NCI-H345 (cell line): ENCODE results near the gene COG5.

Experiments used
- DNase-seq: peaks from one replicate; lab custom pipeline; 2025; lab: John Stamatoyannopoulos, UW

Gene COG5

GRCh38 chr7:107181172-107181571 is 382.5 kb downstream of the COG5 start:
- DNase-seq: no peak

DNA sequence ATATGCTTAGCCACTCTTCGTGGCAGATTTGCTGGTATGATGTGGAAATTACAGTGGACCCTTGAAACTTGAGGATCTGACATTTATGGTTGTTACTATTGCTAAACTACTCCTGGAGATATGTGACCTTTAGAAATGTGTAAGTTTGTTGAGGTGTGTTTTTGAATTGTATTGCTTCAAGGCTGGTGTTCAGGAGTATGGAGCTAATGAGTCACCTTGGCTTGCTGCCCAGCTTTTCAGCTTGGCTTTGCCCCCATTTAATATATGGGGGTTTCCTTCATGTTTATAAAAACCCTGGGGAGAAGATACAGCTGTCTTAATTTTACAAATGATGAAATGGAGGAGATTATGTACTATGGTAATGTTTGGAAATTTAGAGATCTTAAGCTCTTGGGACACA is 383.3 kb downstream of the COG5 start:
- no peak for DNase-seq

DNA sequence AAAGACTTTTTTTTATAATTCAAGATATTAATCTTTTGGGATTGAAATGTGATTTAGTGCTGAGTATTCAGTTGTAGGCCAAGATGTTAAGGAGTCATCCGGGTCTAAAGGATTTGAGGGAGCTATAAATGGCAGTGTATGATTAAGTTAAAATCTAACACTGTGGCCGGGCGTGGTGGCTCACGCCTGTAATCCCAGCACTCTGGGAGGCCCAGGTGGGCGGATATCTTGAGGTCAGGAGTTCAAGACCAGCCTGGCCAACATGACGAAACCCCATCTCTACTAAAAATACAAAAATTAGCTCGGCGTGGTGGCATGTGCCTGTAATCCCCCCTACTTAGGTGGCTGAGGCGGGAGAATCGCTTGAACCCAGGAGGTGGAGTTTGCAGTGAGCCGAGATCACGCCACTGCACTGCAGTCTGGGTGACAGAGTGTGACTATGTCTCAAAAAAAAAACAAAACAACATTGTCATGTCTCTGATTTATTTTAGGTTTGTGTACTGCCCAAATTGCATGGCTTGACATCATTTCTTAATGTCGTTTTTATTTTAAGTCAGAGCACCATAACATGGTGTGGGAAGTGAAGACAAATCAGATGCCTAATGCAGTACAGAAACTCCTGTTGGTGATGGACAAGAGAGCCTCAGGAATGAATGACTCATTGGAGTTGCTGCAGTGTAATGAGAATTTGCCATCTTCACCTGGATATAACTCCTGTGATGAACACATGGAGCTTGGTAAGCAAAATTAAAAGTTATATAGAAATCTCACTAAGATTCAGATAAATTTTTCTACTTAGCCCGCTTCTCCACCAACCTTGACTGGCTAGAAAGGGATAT is 384.2 kb downstream of the COG5 start:
- no peak for DNase-seq

- no peak for DNase-seq
Measured at GRCh38 chr7:107173691-107174406, 389.9 kb downstream of the COG5 start.

GRCh38 chr7:107173191-107173590 is 390.5 kb downstream of the COG5 start:
- no peak for DNase-seq

DNA sequence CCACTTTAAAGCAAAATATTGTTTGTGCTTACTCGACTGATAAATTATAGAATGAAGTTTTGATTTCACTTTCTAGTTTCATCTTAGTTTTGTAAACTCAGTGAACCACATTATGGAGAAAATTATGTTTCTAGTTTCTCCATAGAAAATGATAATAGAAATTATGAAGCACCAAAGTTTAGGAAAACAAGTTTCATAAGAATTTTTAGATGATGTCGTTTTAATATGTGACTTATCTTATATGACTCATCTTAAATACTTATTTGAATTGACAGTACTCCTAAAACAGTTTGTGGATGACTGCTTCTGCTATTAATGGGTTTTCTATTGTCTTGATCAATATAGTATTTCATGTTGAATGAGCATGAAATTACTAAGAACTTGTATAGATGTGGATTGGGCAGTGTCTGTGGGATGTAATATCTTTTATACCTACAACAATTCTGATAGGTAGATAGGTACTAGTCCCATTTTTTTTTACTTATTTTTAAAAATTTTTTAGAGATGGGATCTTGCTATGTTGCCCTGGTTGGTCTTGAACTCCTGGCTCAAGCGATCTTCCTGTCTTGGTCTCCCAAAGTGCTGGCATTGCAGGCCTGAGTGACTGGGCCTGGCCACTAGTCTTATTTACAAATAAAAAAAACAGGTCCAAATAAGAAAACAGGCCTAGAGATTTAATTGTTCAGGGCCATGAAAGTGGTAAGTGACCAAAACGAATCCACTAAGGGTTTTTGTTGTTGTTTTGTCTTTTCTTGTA is 391.3 kb downstream of the COG5 start:
- DNase-seq: no peak

- no peak for DNase-seq
Measured at GRCh38 chr7:107171496-107171895, 392.2 kb downstream of the COG5 start.

DNA sequence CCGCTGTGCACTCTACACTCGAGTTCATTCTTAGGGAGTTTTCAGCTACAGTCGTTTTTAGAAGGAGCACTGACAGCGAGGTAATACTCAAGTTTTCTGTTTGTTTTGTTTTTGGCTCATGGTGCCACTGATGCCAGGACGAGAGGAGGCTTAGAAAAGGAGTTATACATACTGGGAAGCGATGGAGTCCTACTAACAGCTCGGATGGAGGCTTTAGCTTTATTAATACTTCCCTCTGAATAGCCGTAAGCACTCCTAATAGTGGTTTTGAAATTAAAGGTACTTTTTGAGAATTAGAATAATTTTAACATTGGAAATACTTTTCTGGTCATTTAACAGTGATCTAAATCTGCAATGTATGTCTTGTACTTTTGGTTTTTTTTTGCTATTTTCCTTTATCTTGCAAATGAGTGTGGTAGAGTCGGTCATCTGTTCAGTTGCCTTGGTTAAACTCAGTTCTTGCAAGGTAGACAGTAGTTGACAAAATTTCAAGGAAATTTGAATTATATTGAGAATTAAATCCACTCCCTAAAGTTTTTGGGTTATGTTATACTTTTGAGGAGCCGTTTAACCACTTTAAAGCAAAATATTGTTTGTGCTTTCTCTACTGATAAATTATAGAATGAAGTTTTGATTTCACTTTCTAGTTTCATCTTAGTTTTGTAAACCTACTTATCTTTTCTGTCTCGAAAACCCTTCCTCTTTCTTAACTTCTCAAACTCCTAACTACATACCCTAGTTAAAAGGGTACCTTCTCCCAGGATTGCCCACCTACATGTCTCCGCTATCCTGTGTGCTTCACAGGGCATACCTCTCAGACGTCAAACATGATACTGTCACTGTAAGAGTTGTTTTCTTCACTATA is 393.4 kb downstream of the COG5 start:
- DNase-seq: no peak

GRCh38 chr7:107169120-107170050 is 394.3 kb downstream of the COG5 start:
- peak; percentile 96 for DNase-seq

GRCh38 chr7:107168233-107169119 is 395.2 kb downstream of the COG5 start, which contains the start of gene HBP1:
TSS of gene HBP1 (plus strand) at chr7:107169003. CDS start at chr7:107179894, 10,891 bp downstream.
- peak; percentile 100 for DNase-seq

DNA sequence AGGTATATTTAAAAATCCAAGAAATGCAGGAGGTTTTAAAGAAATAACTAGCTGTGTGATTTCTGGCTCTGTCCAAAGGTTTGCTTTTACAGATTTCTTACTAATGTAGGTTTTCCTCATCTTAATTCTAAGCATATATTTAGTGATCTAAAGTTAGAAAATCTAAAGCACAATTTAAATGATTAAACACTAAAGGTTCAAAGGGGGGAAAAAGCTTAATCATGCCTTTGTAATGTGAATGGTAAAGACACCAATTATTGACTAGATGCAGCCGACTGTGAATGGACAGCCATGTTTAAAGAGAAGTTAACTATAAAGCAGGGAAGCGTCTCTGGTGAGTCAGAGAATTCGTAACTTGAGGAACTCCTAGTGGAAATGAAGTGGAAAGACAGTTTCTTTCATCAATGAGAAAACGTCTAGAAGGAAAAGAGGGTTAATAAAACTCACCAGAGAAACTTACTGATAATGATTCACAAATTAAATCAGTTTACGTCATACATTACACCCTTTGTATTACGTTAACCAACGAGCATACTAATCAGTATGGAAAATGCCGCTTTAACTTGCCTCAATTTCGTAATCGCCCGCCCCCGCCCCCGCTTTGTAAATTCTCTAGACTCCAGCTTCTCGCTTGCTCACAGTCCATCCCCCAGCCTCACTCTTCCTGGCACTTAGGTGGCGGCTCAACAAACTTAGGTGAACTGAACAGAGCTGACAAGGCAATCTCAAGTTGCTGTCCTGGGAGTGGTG is 396.1 kb downstream of the COG5 start:
- DNase-seq: peak; percentile 31

- DNase-seq: no peak
Measured at GRCh38 chr7:107166736-107167426, 396.8 kb downstream of the COG5 start.

- DNase-seq: no peak
Measured at GRCh38 chr7:107165341-107165740, 398.4 kb downstream of the COG5 start.

- no peak for DNase-seq
Measured at GRCh38 chr7:107164092-107164491, 399.6 kb downstream of the COG5 start.

DNA sequence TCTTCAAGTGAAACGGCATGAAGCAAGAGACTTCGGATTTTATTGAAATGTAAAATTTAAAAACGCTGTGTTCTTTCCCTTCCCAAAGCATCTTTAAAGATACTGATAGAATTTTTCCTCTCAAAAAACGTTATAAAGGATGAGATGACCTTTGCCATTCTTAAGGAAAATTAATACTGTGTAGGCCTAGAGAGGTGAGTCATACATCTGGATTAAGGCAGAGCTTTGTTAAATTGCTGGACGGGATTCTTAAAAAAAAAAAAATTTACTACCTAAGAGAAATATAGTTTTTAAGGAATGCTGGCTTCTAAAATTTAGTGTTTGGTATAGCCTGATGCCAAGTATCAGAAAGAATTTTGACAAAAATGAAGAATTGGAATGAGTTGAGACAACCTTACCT is 401.2 kb downstream of the COG5 start:
- DNase-seq: no peak

- no peak for DNase-seq
Measured at GRCh38 chr7:107161415-107161814, 402.3 kb downstream of the COG5 start.

DNA sequence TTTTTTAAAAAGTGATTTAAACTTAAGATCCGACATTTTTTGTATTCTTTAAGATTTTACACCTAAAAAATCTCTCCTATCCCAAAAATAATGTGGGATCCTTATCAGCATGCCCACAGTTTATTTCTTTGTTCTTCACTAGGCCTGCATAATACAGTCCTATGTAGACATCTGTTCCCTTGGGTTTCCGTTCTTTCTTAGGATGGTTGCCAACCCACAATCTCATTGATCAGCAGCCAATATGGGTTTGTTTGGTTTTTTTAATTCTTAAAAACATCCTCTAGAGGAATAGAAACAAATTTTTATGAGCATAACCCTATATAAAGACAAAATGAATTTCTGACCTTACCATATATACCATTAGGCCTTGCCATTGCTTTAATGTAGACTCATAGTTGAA is 403.3 kb downstream of the COG5 start:
- DNase-seq: no peak

DNA sequence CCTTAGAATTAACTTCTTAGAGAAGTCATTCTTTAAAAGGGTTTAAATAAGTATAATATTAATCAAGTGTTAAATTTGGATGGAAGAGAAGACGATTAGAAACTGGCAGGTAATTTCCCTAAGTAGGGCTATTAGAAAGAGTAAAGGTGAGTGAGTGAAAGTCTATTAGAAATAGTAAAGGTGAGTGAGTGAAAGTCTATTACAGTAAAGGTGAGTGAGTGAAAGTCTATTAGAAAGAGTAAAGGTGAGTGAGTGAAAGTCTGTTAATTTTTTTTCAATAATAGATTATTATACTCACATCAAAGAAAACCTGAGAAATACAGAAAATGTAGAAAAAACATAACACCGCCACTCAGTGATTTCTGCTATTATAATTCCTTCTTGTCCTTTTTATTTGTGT is 405.7 kb downstream of the COG5 start:
- DNase-seq: no peak
